Stomach smooth muscle (tissue), 2 donors: ENCODE results near the gene ZMAT3.

Source experiments
- H3K27ac ChIP-seq: one replicate; pipeline ENCODE4 v1.7.0; 2013; ENCODE audit warnings: mild to moderate bottlenecking, low read length, inconsistent platforms
- H3K27me3 ChIP-seq, 2 donors: one replicate each; pipeline ENCODE4 v1.7.0; 2013; ENCODE audit warnings: low read length in 2 of 2; ENCODE audit not compliant: insufficient read depth in 2 of 2, control insufficient read depth in 1 of 2
- H3K36me3 ChIP-seq, 2 donors: one replicate each; pipeline ENCODE4 v1.7.0; 2013; ENCODE audit warnings: low read length in 2 of 2; ENCODE audit not compliant: control insufficient read depth in 2 of 2, insufficient read depth in 2 of 2
- H3K4me1 ChIP-seq: one replicate; pipeline ENCODE4 v1.7.0; 2013; ENCODE audit warnings: low read length; ENCODE audit not compliant: control insufficient read depth, insufficient read depth
- H3K4me3 ChIP-seq, 2 donors: one replicate each; pipeline ENCODE4 v1.7.0; 2013; ENCODE audit warnings: low read length in 2 of 2
- H3K9ac ChIP-seq, 2 donors: one replicate each; pipeline ENCODE4 v1.7.0; 2013; ENCODE audit warnings: low read length in 2 of 2, mild to moderate bottlenecking in 1 of 2
- H3K9me3 ChIP-seq, 2 donors: one replicate each; pipeline ENCODE4 v1.7.0; 2013; ENCODE audit warnings: low read length in 2 of 2; ENCODE audit not compliant: control insufficient read depth in 2 of 2
- donor health status: healthy.
- donor health status: Pancreatic carcinoma.

Gene ZMAT3

GRCh38 chr3:179026636-179027035 is 45.0 kb downstream of the ZMAT3 start:
- no peaks in the 10 kb centered on the region for H3K9me3 ChIP-seq
- no peak overlapping the region for H3K4me3 ChIP-seq
- no peak overlapping the region for H3K9ac ChIP-seq
- no peaks in the 10 kb centered on the region for H3K27me3 ChIP-seq
- H3K36me3 ChIP-seq: peaks cover 4 to 7% of the 10 kb centered on the region in 2 donors
- H3K4me1 ChIP-seq: no peaks in the 10 kb centered on the region
- H3K27ac ChIP-seq: no peak overlapping the region

- H3K4me3 ChIP-seq: no peak overlapping the region
- H3K4me1 ChIP-seq: no peaks in the 10 kb centered on the region
- H3K9me3 ChIP-seq: no peaks in the 10 kb centered on the region
- H3K27ac ChIP-seq: no peak overlapping the region
- H3K9ac ChIP-seq: no peak overlapping the region
- no peaks in the 10 kb centered on the region for H3K36me3 ChIP-seq
- H3K27me3 ChIP-seq: no peaks in the 10 kb centered on the region
Measured at GRCh38 chr3:179021119-179021903, 50.3 kb downstream of the ZMAT3 start.

- Histone ChIP-seq H3K9ac (no peak overlapping the region), H3K36me3 (no peaks in the 10 kb centered on the region), H3K9me3 (no peaks in the 10 kb centered on the region), H3K4me1 (no peaks in the 10 kb centered on the region), H3K27ac (no peak overlapping the region), H3K27me3 (no peaks in the 10 kb centered on the region), H3K4me3 (no peak overlapping the region)
Measured at GRCh38 chr3:179020112-179020511, 51.5 kb downstream of the ZMAT3 start.

- Histone ChIP-seq H3K27ac (no peak overlapping the region), H3K9ac (no peak overlapping the region), H3K4me3 (no peak overlapping the region), H3K27me3 (no peaks in the 10 kb centered on the region), H3K36me3 (no peaks in the 10 kb centered on the region), H3K4me1 (no peaks in the 10 kb centered on the region), H3K9me3 (no peaks in the 10 kb centered on the region)
Measured at GRCh38 chr3:179018808-179019207, 52.8 kb downstream of the ZMAT3 start.

GRCh38 chr3:179016979-179017670 is 54.5 kb downstream of the ZMAT3 start:
- H3K4me1 ChIP-seq: no peaks in the 10 kb centered on the region
- H3K4me3 ChIP-seq: no peak overlapping the region
- no peaks in the 10 kb centered on the region for H3K27me3 ChIP-seq
- H3K27ac ChIP-seq: no peak overlapping the region
- H3K9ac ChIP-seq: no peak overlapping the region
- no peaks in the 10 kb centered on the region for H3K36me3 ChIP-seq
- no peaks in the 10 kb centered on the region for H3K9me3 ChIP-seq

GRCh38 chr3:179015551-179016020 is 56.0 kb downstream of the ZMAT3 start:
- H3K36me3 ChIP-seq: no peaks in the 10 kb centered on the region
- H3K9ac ChIP-seq: no peak overlapping the region
- H3K9me3 ChIP-seq: no peaks in the 10 kb centered on the region
- no peaks in the 10 kb centered on the region for H3K27me3 ChIP-seq
- no peak overlapping the region for H3K4me3 ChIP-seq
- H3K4me1 ChIP-seq: no peaks in the 10 kb centered on the region
- H3K27ac ChIP-seq: no peak overlapping the region

GRCh38 chr3:179005706-179006105 is 65.9 kb downstream of the ZMAT3 start:
- no peaks in the 10 kb centered on the region for H3K4me1 ChIP-seq
- no peak overlapping the region for H3K27ac ChIP-seq
- no peaks in the 10 kb centered on the region for H3K27me3 ChIP-seq
- no peaks in the 10 kb centered on the region for H3K9me3 ChIP-seq
- H3K9ac ChIP-seq: no peak overlapping the region
- no peaks in the 10 kb centered on the region for H3K36me3 ChIP-seq
- H3K4me3 ChIP-seq: no peak overlapping the region

GRCh38 chr3:179005213-179005612 is 66.4 kb downstream of the ZMAT3 start:
- Histone ChIP-seq H3K4me3 (no peak overlapping the region), H3K27me3 (no peaks in the 10 kb centered on the region), H3K36me3 (no peaks in the 10 kb centered on the region), H3K9ac (no peak overlapping the region), H3K4me1 (no peaks in the 10 kb centered on the region), H3K9me3 (no peaks in the 10 kb centered on the region), H3K27ac (no peak overlapping the region)

GRCh38 chr3:179000659-179001058 is 71.0 kb downstream of the ZMAT3 start:
- H3K9ac ChIP-seq: no peak overlapping the region
- H3K4me3 ChIP-seq: no peak overlapping the region
- H3K27ac ChIP-seq: no peak overlapping the region
- H3K4me1 ChIP-seq: no peaks in the 10 kb centered on the region
- no peaks in the 10 kb centered on the region for H3K9me3 ChIP-seq
- H3K27me3 ChIP-seq: no peaks in the 10 kb centered on the region
- H3K36me3 ChIP-seq: no peaks in the 10 kb centered on the region

- Histone ChIP-seq H3K9me3 (no peaks in the 10 kb centered on the region), H3K9ac (no peak overlapping the region), H3K27ac (no peak overlapping the region), H3K36me3 (no peaks in the 10 kb centered on the region), H3K27me3 (no peaks in the 10 kb centered on the region), H3K4me3 (no peak overlapping the region), H3K4me1 (no peaks in the 10 kb centered on the region)
Measured at GRCh38 chr3:179000144-179000543, 71.5 kb downstream of the ZMAT3 start.

- H3K27ac ChIP-seq: no peak overlapping the region
- H3K4me1 ChIP-seq: no peaks in the 10 kb centered on the region
- no peaks in the 10 kb centered on the region for H3K9me3 ChIP-seq
- no peak overlapping the region for H3K4me3 ChIP-seq
- no peak overlapping the region for H3K9ac ChIP-seq
- H3K36me3 ChIP-seq: no peaks in the 10 kb centered on the region
- H3K27me3 ChIP-seq: no peaks in the 10 kb centered on the region
Measured at GRCh38 chr3:178996399-178996798, 75.2 kb downstream of the ZMAT3 start.
